HL-60 (cell line): Measurements from ENCODE around the gene TAP2.

Source experiments
- CTCF ChIP-seq: IDR thresholded peaks from one replicate; pipeline ENCODE4 v1.5.1; 2011; ENCODE audit warnings: low read length, control low read depth, inconsistent platforms; ENCODE audit not compliant: insufficient read depth
- SPI1 ChIP-seq: IDR thresholded peaks from 2 replicates; pipeline ENCODE4 v1.6.1; 2012; ENCODE audit warnings: low read depth, mild to moderate bottlenecking, borderline replicate concordance

- TF ChIP-seq SPI1, result no peak
- no peak for TF ChIP-seq CTCF
These were observed 4.2 kb upstream of the TAP2 start for GRCh38 chr6:32842690-32843089.
